BJ (cell line): Measurements from ENCODE around the gene RYR3. TPM values are rescaled to one million over a fixed set of nuclear protein-coding genes. Genes with fewer than 3 reads are reported as not detected.

ENCODE experiments used
- CTCF ChIA-PET: fragments of 350-600 bp; formaldehyde crosslinking; extraction: SDS; loops from one replicate; lab custom pipeline; 2021; ENCODE audit warnings: antibody characterized with exemption, inconsistent platforms; lab: Yijun Ruan, JAX
- POLR2A ChIA-PET: fragments of 300-600 bp; sonication (Branson Sonifier 250); formaldehyde crosslinking; extraction: SDS; loops from one replicate; lab custom pipeline; 2021; ENCODE audit warnings: antibody characterized with exemption; lab: Charles Lee
- DNase-seq: peaks from one replicate; pipeline ENCODE4 v3.0.0-alpha.2; 2011; ENCODE audit warnings: low read depth
- H3K27me3 ChIP-seq: 2 replicates; pipeline ENCODE4 v1.6.0; 2011; ENCODE audit warnings: low read length; ENCODE audit not compliant: control insufficient read depth, insufficient read depth
- H3K36me3 ChIP-seq: 2 replicates; pipeline ENCODE4 v1.5.1; 2011; ENCODE audit warnings: low read length; ENCODE audit not compliant: control insufficient read depth, insufficient read depth
- H3K4me3 ChIP-seq: 2 replicates; pipeline ENCODE4 v1.5.1; 2011; ENCODE audit warnings: low read depth, mild to moderate bottlenecking, control low read depth, low read length
- CTCF ChIP-seq: IDR thresholded peaks from 2 replicates; pipeline ENCODE4 v1.5.1; 2011; ENCODE audit warnings: low read depth, mild to moderate bottlenecking, control low read depth, inconsistent platforms, low read length, moderate library complexity; ENCODE audit not compliant: insufficient read depth
- polyA plus RNA-seq: library from polyadenylated mRNA; depleted of rRNA; stranded (reverse); fragments of >200 nt; gene quantifications from 2 replicates; pipeline ENCODE4 v1.2.3, GENCODE V29; 2011

The RYR3 gene
- polyA plus RNA-seq, 1 experiment, result not detected

- peaks cover 8% of the 10 kb centered on the region for H3K27me3 ChIP-seq
- no peak for DNase-seq
- H3K4me3 ChIP-seq, result no peak overlapping the region
- ChIA-PET CTCF (no interaction called here), POLR2A (no interaction called here)
- no peaks in the 10 kb centered on the region for H3K36me3 ChIP-seq
- no peak for TF ChIP-seq CTCF
Observed at GRCh38 chr15:33315044-33315443, 4.3 kb downstream of the RYR3 start.

GRCh38 chr15:33317896-33318295 lies 7.1 kb downstream of the RYR3 start:
- Histone ChIP-seq H3K4me3 (no peak overlapping the region), H3K36me3 (no peaks in the 10 kb centered on the region), H3K27me3 (no peaks in the 10 kb centered on the region; the same call in 1 of the 2 replicates)
- no peak for DNase-seq
- ChIA-PET CTCF (no interaction called here), POLR2A (no interaction called here)
- no peak for TF ChIP-seq CTCF

- H3K4me3 ChIP-seq, result no peak overlapping the region
- no peak for DNase-seq
- no peak for TF ChIP-seq CTCF
- no peaks in the 10 kb centered on the region for H3K36me3 ChIP-seq
- H3K27me3 ChIP-seq, result peaks cover 2% of the 10 kb centered on the region; the same call in 1 of the 2 replicates
- ChIA-PET CTCF (no interaction called here), POLR2A (no interaction called here)
Observed at GRCh38 chr15:33320017-33320416, 9.2 kb downstream of the RYR3 start.

GRCh38 chr15:33322091-33322490 lies 11.3 kb downstream of the RYR3 start:
- TF ChIP-seq CTCF, result no peak
- no peak overlapping the region for H3K4me3 ChIP-seq
- H3K36me3 ChIP-seq, result no peaks in the 10 kb centered on the region
- H3K27me3 ChIP-seq, result peaks cover 2% of the 10 kb centered on the region; the same call in 1 of the 2 replicates
- POLR2A ChIA-PET, result no interaction called here
- CTCF ChIA-PET, result no interaction called here
- DNase-seq, result no peak

GRCh38 chr15:33324609-33325008 lies 13.8 kb downstream of the RYR3 start:
- no peak overlapping the region for H3K4me3 ChIP-seq
- no peak for DNase-seq
- H3K27me3 ChIP-seq, result peaks cover 2% of the 10 kb centered on the region; the same call in 1 of the 2 replicates
- no peaks in the 10 kb centered on the region for H3K36me3 ChIP-seq
- POLR2A ChIA-PET, result no interaction called here
- TF ChIP-seq CTCF, result no peak
- CTCF ChIA-PET, result no interaction called here
